Ishikawa (cell line): Measurements from ENCODE around the gene EEF1E1.

Experiments
- EP300 ChIP-seq: IDR thresholded peaks from 2 replicates; pipeline ENCODE4 v1.6.1; 2012; ENCODE audit warnings: borderline replicate concordance
- FOXM1 ChIP-seq: IDR thresholded peaks from 2 replicates; pipeline ENCODE4 v1.6.1; 2012; ENCODE audit warnings: low read depth, borderline replicate concordance
- TF ChIP-seq, protein P1 (sequence below): IDR thresholded peaks from 2 replicates; pipeline ENCODE4 v1.6.1; 2012
- TF ChIP-seq, protein P2 (sequence below): IDR thresholded peaks from 2 replicates; pipeline ENCODE4 v1.6.1; 2012; ENCODE audit warnings: low read depth, mild to moderate bottlenecking

DNA sequence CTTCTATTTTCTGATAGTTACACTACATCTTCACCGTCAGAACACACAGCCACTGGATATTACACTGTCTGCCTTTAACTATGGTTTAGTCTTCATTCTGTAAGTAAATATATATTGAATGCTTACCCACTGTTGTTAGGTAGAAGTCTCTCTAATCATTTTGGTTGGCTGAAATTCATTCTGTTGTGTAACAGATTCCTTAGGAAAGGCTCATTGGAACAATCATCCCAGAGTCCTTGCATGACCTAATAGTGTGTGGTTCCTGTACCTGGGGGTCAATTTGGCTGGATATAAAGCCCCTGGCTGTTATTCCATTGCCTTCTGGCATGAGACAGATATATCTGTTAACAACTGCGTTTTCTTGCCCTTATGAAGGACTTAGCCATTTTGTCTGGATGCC, 48.1 kb downstream of the EEF1E1 start:
- no peak for TF ChIP-seq FOXM1
- TF ChIP-seq, protein P1, sequence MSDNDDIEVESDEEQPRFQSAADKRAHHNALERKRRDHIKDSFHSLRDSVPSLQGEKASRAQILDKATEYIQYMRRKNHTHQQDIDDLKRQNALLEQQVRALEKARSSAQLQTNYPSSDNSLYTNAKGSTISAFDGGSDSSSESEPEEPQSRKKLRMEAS = no peak
- TF ChIP-seq EP300 = no peak
- TF ChIP-seq, protein P2, sequence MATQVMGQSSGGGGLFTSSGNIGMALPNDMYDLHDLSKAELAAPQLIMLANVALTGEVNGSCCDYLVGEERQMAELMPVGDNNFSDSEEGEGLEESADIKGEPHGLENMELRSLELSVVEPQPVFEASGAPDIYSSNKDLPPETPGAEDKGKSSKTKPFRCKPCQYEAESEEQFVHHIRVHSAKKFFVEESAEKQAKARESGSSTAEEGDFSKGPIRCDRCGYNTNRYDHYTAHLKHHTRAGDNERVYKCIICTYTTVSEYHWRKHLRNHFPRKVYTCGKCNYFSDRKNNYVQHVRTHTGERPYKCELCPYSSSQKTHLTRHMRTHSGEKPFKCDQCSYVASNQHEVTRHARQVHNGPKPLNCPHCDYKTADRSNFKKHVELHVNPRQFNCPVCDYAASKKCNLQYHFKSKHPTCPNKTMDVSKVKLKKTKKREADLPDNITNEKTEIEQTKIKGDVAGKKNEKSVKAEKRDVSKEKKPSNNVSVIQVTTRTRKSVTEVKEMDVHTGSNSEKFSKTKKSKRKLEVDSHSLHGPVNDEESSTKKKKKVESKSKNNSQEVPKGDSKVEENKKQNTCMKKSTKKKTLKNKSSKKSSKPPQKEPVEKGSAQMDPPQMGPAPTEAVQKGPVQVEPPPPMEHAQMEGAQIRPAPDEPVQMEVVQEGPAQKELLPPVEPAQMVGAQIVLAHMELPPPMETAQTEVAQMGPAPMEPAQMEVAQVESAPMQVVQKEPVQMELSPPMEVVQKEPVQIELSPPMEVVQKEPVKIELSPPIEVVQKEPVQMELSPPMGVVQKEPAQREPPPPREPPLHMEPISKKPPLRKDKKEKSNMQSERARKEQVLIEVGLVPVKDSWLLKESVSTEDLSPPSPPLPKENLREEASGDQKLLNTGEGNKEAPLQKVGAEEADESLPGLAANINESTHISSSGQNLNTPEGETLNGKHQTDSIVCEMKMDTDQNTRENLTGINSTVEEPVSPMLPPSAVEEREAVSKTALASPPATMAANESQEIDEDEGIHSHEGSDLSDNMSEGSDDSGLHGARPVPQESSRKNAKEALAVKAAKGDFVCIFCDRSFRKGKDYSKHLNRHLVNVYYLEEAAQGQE = no peak
